GM23338 (cell line): ENCODE measurements around the gene HARBI1. TPM values are rescaled to one million over a fixed set of nuclear protein-coding genes. Genes with fewer than 3 reads are reported as not detected.

Source experiments
- ATAC-seq: fragments of 200-7000 bp; cut with Tn5 transposase; 3 replicates; pipeline ENCODE4 v1.9.1; 2020
- DNase-seq: peaks from one replicate; pipeline ENCODE4 v3.0.0-alpha.2; 2015; ENCODE audit warnings: low spot score
- H2AFZ ChIP-seq: fragments of 200-600 bp; sonication (generic); 2 replicates; pipeline ENCODE4 v1.8.0; 2016; ENCODE audit warnings: antibody characterized with exemption, mild to moderate bottlenecking, moderate library complexity
- H3F3A ChIP-seq: fragments of 200-600 bp; sonication (generic); replicated peaks from 2 replicates; pipeline ENCODE4 v1.8.0; 2017; ENCODE audit warnings: antibody characterized with exemption, mixed run types, low read depth
- H3K27ac ChIP-seq: fragments of 200-600 bp; sonication (generic); 2 replicates; pipeline ENCODE4 v1.6.1; 2016; ENCODE audit warnings: low read depth
- H3K27me3 ChIP-seq: fragments of 200-600 bp; sonication (generic); 2 replicates; pipeline ENCODE4 v1.8.0; 2016; ENCODE audit warnings: mild to moderate bottlenecking, mixed run types, moderate library complexity; ENCODE audit not compliant: insufficient read depth
- H3K36me3 ChIP-seq: fragments of 200-600 bp; sonication (generic); 2 replicates; pipeline ENCODE4 v1.8.0; 2016; ENCODE audit warnings: mild to moderate bottlenecking; ENCODE audit not compliant: insufficient read depth
- H3K4me1 ChIP-seq: fragments of 200-600 bp; sonication (generic); 2 replicates; pipeline ENCODE4 v1.8.0; 2016; ENCODE audit warnings: mild to moderate bottlenecking, moderate library complexity; ENCODE audit not compliant: insufficient read depth
- H3K4me2 ChIP-seq: fragments of 200-600 bp; sonication (generic); 2 replicates; pipeline ENCODE4 v1.7.1; 2017; ENCODE audit warnings: mixed run types
- H3K4me3 ChIP-seq: fragments of 200-600 bp; sonication (generic); 2 replicates; pipeline ENCODE4 v1.6.1; 2016; ENCODE audit warnings: mixed run types
- H3K79me2 ChIP-seq: fragments of 200-600 bp; sonication (generic); replicated peaks from 2 replicates; pipeline ENCODE4 v1.8.0; 2017; ENCODE audit warnings: mild to moderate bottlenecking; ENCODE audit not compliant: insufficient read depth
- H3K9me2 ChIP-seq: fragments of 200-600 bp; sonication (generic); 2 replicates; pipeline ENCODE4 v1.8.0; 2017; ENCODE audit not compliant: insufficient read depth
- H4K20me1 ChIP-seq: fragments of 200-600 bp; sonication (generic); replicated peaks from 2 replicates; pipeline ENCODE4 v1.8.0; 2017; ENCODE audit warnings: mild to moderate bottlenecking; ENCODE audit not compliant: insufficient read depth
- H3K27ac Mint-ChIP-seq: 2 replicates; pipeline ENCODE4 v1.8.0; 2020; ENCODE audit warnings: inconsistent platforms, mild to moderate bottlenecking, moderate library complexity, mixed read lengths
- H3K27me3 Mint-ChIP-seq: 3 replicates; pipeline ENCODE4 v1.8.0; 2022; ENCODE audit warnings: low read depth, mild to moderate bottlenecking, moderate library complexity, mixed read lengths, inconsistent platforms; ENCODE audit not compliant: insufficient read depth, poor library complexity
- H3K36me3 Mint-ChIP-seq: 3 replicates; pipeline ENCODE4 v1.8.0; 2021; ENCODE audit warnings: low read depth, mild to moderate bottlenecking, inconsistent platforms, moderate library complexity, mixed read lengths
- H3K4me1 Mint-ChIP-seq: 3 replicates; pipeline ENCODE4 v1.8.0; 2020; ENCODE audit warnings: mild to moderate bottlenecking, inconsistent platforms, mixed read lengths
- H3K4me3 Mint-ChIP-seq: 3 replicates; pipeline ENCODE4 v1.8.0; 2021; ENCODE audit warnings: moderate library complexity, mild to moderate bottlenecking, inconsistent platforms, mixed read lengths
- H3K9me3 Mint-ChIP-seq: 3 replicates; pipeline ENCODE4 v1.8.0; 2020; ENCODE audit warnings: moderate library complexity, mild to moderate bottlenecking, inconsistent platforms, mixed read lengths
- CREB1 ChIP-seq: fragments of 250-450 bp; sonication (Bioruptor Pico); IDR thresholded peaks from 2 replicates; pipeline ENCODE4 v1.5.0; 2020; ENCODE audit warnings: low read depth, mild to moderate bottlenecking, moderate library complexity
- EZH2 ChIP-seq: fragments of 200-600 bp; sonication (generic); IDR thresholded peaks from one replicate; pipeline ENCODE4 v1.8.0; 2017; ENCODE audit warnings: antibody characterized with exemption, mild to moderate bottlenecking, low read depth; ENCODE audit not compliant: unreplicated experiment
- EZH2phosphoT487 ChIP-seq: fragments of 200-600 bp; sonication (generic); IDR thresholded peaks from one replicate; pipeline ENCODE4 v1.8.1; 2018; ENCODE audit warnings: antibody characterized with exemption; ENCODE audit not compliant: unreplicated experiment
- JUNB ChIP-seq: IDR thresholded peaks from one replicate; pipeline ENCODE4 v1.6.1; 2016; ENCODE audit warnings: antibody characterized with exemption; ENCODE audit not compliant: unreplicated experiment
- NANOG ChIP-seq: IDR thresholded peaks from 2 replicates; pipeline ENCODE4 v1.6.1; 2016; ENCODE audit warnings: antibody characterized with exemption, borderline replicate concordance
- POLR2AphosphoS5 ChIP-seq: IDR thresholded peaks from 2 replicates; pipeline ENCODE4 v1.6.1; 2016; ENCODE audit warnings: antibody characterized with exemption, low read depth
- STAT1 ChIP-seq: IDR thresholded peaks from one replicate; pipeline ENCODE4 v1.6.1; 2016; ENCODE audit warnings: antibody characterized with exemption; ENCODE audit not compliant: unreplicated experiment
- ZNF114 ChIP-seq: fragments of 250-450 bp; sonication (Bioruptor Pico); IDR thresholded peaks from 2 replicates; pipeline ENCODE4 v1.5.0; 2020; ENCODE audit warnings: mild to moderate bottlenecking, moderate library complexity
- ZNF331 ChIP-seq: fragments of 250-450 bp; sonication (Bioruptor Pico); IDR thresholded peaks from 2 replicates; pipeline ENCODE4 v1.5.0; 2020; ENCODE audit warnings: low read depth, mild to moderate bottlenecking, moderate library complexity
- polyA plus RNA-seq: library from polyadenylated mRNA; unstranded; fragments of >200 nt; fragmentation: Nextera tagmentation; extraction: Ambion mirVana; gene quantifications from 2 replicates; pipeline ENCODE4 v1.2.1, GENCODE V29; 2016
- total RNA-seq: library from RNA; depleted of rRNA; stranded (reverse); fragments of >200 nt; shearing (Covaris generic); gene quantifications from 2 replicates; pipeline ENCODE4 v1.2.3, GENCODE V29; 2014
- TF ChIP-seq, protein P1 (sequence below): IDR thresholded peaks from 2 replicates; pipeline ENCODE4 v1.6.1; 2016; ENCODE audit warnings: antibody characterized with exemption
- TF ChIP-seq, protein P2 (sequence below): fragments of 250-450 bp; sonication (Bioruptor Pico); IDR thresholded peaks from 2 replicates; pipeline ENCODE4 v1.5.0; 2020; ENCODE audit warnings: mild to moderate bottlenecking, moderate library complexity
- TF ChIP-seq, protein P3 (sequence below): IDR thresholded peaks from one replicate; pipeline ENCODE4 v1.6.1; 2018; ENCODE audit warnings: antibody characterized with exemption; ENCODE audit not compliant: unreplicated experiment
- TF ChIP-seq, protein P4 (sequence below), 2 experiments: fragments of 200-600 bp in 1 of 2; sonication (generic) in 1 of 2; conservative IDR thresholded peaks; 2 replicates each; pipeline versions ENCODE4 v1.5.1 to v1.6.1; 2016 to 2017; ENCODE audit warnings: antibody characterized with exemption in 2 of 2, low read depth in 2 of 2, mild to moderate bottlenecking in 2 of 2, moderate library complexity in 1 of 2

HARBI1 gene
- total and polyA plus RNA-seq, 2 experiments from 2014 or later: 4.2 to 6.5 TPM

DNA sequence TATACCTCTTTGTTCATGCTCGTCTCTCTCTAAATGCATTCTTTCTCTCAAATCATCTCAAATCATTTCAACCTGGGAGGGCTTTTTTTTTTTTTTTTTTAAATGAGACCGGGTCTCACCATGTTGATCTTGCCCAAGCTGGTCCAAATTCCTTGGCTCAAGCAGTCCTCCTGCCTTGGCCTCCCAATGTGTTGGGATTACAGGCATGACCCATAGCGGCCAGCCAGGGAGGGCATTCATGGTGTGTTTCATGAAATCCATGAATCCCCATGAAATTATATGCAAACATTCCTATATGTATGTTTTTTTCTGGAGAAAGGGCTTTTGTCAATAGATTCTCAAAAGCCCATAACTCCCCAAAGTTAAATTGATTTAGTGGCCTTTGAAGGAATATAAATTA lies 26.5 kb upstream of the HARBI1 start:
- Histone ChIP-seq H3K36me3 (peaks cover 5% of the 10 kb centered on the region), H2AFZ (no peak overlapping the region), H3K4me2 (no peak overlapping the region), H3K27me3 (no peaks in the 10 kb centered on the region), H3K9me2 (0 out of 2 replicates have a peak, but pooled peaks cover 7% of the 10 kb centered on the region), H4K20me1 (peaks cover 12% of the 10 kb centered on the region; the same call in 1 of the 2 replicates), H3K27ac (0 out of 2 replicates have a peak overlapping the region, but pooled peaks have one; percentile 30), H3K79me2 (0 out of 2 replicates have a peak, but pooled peaks cover 4% of the 10 kb centered on the region), H3K4me3 (no peak overlapping the region), H3K4me1 (no peaks in the 10 kb centered on the region), H3F3A (no peaks in the 10 kb centered on the region)
- TF ChIP-seq, protein P1, sequence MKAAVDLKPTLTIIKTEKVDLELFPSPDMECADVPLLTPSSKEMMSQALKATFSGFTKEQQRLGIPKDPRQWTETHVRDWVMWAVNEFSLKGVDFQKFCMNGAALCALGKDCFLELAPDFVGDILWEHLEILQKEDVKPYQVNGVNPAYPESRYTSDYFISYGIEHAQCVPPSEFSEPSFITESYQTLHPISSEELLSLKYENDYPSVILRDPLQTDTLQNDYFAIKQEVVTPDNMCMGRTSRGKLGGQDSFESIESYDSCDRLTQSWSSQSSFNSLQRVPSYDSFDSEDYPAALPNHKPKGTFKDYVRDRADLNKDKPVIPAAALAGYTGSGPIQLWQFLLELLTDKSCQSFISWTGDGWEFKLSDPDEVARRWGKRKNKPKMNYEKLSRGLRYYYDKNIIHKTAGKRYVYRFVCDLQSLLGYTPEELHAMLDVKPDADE: no peak
- TF ChIP-seq CREB1 (CRISPR knock-in tag) (no peak), STAT1 (no peak), EZH2 (no peak), EZH2phosphoT487 (no peak), JUNB (no peak), POLR2AphosphoS5 (no peak), ZNF114 (CRISPR knock-in tag) (no peak), ZNF331 (CRISPR knock-in tag) (no peak), NANOG (no peak)
- TF ChIP-seq, protein P2, sequence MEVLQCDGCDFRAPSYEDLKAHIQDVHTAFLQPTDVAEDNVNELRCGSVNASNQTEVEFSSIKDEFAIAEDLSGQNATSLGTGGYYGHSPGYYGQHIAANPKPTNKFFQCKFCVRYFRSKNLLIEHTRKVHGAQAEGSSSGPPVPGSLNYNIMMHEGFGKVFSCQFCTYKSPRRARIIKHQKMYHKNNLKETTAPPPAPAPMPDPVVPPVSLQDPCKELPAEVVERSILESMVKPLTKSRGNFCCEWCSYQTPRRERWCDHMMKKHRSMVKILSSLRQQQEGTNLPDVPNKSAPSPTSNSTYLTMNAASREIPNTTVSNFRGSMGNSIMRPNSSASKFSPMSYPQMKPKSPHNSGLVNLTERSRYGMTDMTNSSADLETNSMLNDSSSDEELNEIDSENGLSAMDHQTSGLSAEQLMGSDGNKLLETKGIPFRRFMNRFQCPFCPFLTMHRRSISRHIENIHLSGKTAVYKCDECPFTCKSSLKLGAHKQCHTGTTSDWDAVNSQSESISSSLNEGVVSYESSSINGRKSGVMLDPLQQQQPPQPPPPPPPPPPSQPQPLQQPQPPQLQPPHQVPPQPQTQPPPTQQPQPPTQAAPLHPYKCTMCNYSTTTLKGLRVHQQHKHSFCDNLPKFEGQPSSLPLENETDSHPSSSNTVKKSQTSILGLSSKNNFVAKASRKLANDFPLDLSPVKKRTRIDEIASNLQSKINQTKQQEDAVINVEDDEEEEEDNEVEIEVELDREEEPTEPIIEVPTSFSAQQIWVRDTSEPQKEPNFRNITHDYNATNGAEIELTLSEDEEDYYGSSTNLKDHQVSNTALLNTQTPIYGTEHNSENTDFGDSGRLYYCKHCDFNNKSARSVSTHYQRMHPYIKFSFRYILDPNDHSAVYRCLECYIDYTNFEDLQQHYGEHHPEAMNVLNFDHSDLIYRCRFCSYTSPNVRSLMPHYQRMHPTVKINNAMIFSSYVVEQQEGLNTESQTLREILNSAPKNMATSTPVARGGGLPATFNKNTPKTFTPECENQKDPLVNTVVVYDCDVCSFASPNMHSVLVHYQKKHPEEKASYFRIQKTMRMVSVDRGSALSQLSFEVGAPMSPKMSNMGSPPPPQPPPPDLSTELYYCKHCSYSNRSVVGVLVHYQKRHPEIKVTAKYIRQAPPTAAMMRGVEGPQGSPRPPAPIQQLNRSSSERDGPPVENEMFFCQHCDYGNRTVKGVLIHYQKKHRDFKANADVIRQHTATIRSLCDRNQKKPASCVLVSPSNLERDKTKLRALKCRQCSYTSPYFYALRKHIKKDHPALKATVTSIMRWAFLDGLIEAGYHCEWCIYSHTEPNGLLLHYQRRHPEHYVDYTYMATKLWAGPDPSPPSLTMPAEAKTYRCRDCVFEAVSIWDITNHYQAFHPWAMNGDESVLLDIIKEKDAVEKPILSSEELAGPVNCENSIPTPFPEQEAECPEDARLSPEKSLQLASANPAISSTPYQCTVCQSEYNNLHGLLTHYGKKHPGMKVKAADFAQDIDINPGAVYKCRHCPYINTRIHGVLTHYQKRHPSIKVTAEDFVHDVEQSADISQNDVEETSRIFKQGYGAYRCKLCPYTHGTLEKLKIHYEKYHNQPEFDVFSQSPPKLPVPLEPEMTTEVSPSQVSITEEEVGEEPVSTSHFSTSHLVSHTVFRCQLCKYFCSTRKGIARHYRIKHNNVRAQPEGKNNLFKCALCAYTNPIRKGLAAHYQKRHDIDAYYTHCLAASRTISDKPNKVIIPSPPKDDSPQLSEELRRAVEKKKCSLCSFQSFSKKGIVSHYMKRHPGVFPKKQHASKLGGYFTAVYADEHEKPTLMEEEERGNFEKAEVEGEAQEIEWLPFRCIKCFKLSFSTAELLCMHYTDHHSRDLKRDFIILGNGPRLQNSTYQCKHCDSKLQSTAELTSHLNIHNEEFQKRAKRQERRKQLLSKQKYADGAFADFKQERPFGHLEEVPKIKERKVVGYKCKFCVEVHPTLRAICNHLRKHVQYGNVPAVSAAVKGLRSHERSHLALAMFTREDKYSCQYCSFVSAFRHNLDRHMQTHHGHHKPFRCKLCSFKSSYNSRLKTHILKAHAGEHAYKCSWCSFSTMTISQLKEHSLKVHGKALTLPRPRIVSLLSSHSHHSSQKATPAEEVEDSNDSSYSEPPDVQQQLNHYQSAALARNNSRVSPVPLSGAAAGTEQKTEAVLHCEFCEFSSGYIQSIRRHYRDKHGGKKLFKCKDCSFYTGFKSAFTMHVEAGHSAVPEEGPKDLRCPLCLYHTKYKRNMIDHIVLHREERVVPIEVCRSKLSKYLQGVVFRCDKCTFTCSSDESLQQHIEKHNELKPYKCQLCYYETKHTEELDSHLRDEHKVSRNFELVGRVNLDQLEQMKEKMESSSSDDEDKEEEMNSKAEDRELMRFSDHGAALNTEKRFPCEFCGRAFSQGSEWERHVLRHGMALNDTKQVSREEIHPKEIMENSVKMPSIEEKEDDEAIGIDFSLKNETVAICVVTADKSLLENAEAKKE (CRISPR knock-in tag): no peak
- TF ChIP-seq, protein P3, sequence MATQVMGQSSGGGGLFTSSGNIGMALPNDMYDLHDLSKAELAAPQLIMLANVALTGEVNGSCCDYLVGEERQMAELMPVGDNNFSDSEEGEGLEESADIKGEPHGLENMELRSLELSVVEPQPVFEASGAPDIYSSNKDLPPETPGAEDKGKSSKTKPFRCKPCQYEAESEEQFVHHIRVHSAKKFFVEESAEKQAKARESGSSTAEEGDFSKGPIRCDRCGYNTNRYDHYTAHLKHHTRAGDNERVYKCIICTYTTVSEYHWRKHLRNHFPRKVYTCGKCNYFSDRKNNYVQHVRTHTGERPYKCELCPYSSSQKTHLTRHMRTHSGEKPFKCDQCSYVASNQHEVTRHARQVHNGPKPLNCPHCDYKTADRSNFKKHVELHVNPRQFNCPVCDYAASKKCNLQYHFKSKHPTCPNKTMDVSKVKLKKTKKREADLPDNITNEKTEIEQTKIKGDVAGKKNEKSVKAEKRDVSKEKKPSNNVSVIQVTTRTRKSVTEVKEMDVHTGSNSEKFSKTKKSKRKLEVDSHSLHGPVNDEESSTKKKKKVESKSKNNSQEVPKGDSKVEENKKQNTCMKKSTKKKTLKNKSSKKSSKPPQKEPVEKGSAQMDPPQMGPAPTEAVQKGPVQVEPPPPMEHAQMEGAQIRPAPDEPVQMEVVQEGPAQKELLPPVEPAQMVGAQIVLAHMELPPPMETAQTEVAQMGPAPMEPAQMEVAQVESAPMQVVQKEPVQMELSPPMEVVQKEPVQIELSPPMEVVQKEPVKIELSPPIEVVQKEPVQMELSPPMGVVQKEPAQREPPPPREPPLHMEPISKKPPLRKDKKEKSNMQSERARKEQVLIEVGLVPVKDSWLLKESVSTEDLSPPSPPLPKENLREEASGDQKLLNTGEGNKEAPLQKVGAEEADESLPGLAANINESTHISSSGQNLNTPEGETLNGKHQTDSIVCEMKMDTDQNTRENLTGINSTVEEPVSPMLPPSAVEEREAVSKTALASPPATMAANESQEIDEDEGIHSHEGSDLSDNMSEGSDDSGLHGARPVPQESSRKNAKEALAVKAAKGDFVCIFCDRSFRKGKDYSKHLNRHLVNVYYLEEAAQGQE: no peak
- TF ChIP-seq, protein P4, sequence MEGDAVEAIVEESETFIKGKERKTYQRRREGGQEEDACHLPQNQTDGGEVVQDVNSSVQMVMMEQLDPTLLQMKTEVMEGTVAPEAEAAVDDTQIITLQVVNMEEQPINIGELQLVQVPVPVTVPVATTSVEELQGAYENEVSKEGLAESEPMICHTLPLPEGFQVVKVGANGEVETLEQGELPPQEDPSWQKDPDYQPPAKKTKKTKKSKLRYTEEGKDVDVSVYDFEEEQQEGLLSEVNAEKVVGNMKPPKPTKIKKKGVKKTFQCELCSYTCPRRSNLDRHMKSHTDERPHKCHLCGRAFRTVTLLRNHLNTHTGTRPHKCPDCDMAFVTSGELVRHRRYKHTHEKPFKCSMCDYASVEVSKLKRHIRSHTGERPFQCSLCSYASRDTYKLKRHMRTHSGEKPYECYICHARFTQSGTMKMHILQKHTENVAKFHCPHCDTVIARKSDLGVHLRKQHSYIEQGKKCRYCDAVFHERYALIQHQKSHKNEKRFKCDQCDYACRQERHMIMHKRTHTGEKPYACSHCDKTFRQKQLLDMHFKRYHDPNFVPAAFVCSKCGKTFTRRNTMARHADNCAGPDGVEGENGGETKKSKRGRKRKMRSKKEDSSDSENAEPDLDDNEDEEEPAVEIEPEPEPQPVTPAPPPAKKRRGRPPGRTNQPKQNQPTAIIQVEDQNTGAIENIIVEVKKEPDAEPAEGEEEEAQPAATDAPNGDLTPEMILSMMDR (conservative IDR thresholded peaks at IDR 0.05; ENCODE audit: low read depth in 2 of 2): no peak
- no peaks in the 10 kb centered on the region for H3K4me1 Mint-ChIP-seq
- no peak for DNase-seq
- no peak overlapping the region for H3K4me3 Mint-ChIP-seq
- H3K36me3 Mint-ChIP-seq: peaks cover 36% of the 10 kb centered on the region; the same call in 2 of the 3 replicates
- peaks cover 2% of the 10 kb centered on the region for H3K27me3 Mint-ChIP-seq
- no peaks in the 10 kb centered on the region; the same call in 2 of the 3 replicates for H3K9me3 Mint-ChIP-seq
- no peak for ATAC-seq
- H3K27ac Mint-ChIP-seq: no peak overlapping the region
